NCI-H1694 treated with DMSO at 0.1 percent for 48 hours (cell line): ENCODE data around the gene ORC5.
A peak's percentile ranks its signal among the peaks of the same experiment; 100 is the strongest.
"Not testable (repeated sequence)": the region's sequence is repeated elsewhere in the genome, so short reads cannot be mapped to it uniquely, and the experiment has no call there.

Source experiments
- DNase-seq: peaks from one replicate; lab custom pipeline; 2025; lab: John Stamatoyannopoulos, UW

The ORC5 gene

GRCh38 chr7:104192434-104192833 is 15.4 kb downstream of the ORC5 start:
- DNase-seq: no peak

- DNase-seq: no peak
These were observed 22.5 kb downstream of the ORC5 start for GRCh38 chr7:104185346-104185745.

- DNase-seq: peak; percentile 11
These were observed 28.6 kb downstream of the ORC5 start for GRCh38 chr7:104179178-104179577.

- DNase-seq: not testable (repeated sequence)
These were observed 30.2 kb downstream of the ORC5 start for GRCh38 chr7:104177565-104178083.

GRCh38 chr7:104176332-104176731 is 31.5 kb downstream of the ORC5 start:
- DNase-seq: no peak

GRCh38 chr7:104175361-104175984 is 32.3 kb downstream of the ORC5 start:
- no peak for DNase-seq

- no peak for DNase-seq
These were observed 33.0 kb downstream of the ORC5 start for GRCh38 chr7:104174798-104175197.

GRCh38 chr7:104162081-104162480 is 45.7 kb downstream of the ORC5 start:
- DNase-seq: no peak

- no peak for DNase-seq
These were observed 46.6 kb downstream of the ORC5 start for GRCh38 chr7:104161244-104161643.

- DNase-seq: peak; percentile 47
These were observed 47.4 kb downstream of the ORC5 start for GRCh38 chr7:104160375-104160774.

GRCh38 chr7:104156842-104157277 is 51.0 kb downstream of the ORC5 start:
- DNase-seq: peak; percentile 68

- no peak for DNase-seq
These were observed 54.5 kb downstream of the ORC5 start for GRCh38 chr7:104153287-104153686.

GRCh38 chr7:104152468-104152867 is 55.3 kb downstream of the ORC5 start:
- DNase-seq: no peak

- no peak for DNase-seq
These were observed 57.3 kb downstream of the ORC5 start for GRCh38 chr7:104150470-104150869.

- DNase-seq: no peak
These were observed 58.0 kb downstream of the ORC5 start for GRCh38 chr7:104149822-104150221.

GRCh38 chr7:104142147-104142546 is 65.7 kb downstream of the ORC5 start:
- DNase-seq: no peak

- DNase-seq: no peak
These were observed 69.8 kb downstream of the ORC5 start for GRCh38 chr7:104137971-104138370.

GRCh38 chr7:104137511-104137910 is 70.3 kb downstream of the ORC5 start:
- DNase-seq: no peak

GRCh38 chr7:104136981-104137380 is 70.8 kb downstream of the ORC5 start:
- no peak for DNase-seq

- no peak for DNase-seq
These were observed 71.3 kb downstream of the ORC5 start for GRCh38 chr7:104136561-104136960.

GRCh38 chr7:104135760-104136558 is 71.9 kb downstream of the ORC5 start:
- DNase-seq: no peak

GRCh38 chr7:104133238-104133637 is 74.6 kb downstream of the ORC5 start:
- no peak for DNase-seq

GRCh38 chr7:104130726-104131125 is 77.1 kb downstream of the ORC5 start:
- no peak for DNase-seq
